Measurements from ENCODE around the gene ALG1L2.
"Not testable (repeated sequence)": the region's sequence is repeated elsewhere in the genome, so short reads cannot be mapped to it uniquely, and the experiment has no call there.

The ALG1L2 gene

GRCh38 chr3:130081351-130081881, at the start of gene ALG1L2:
TSS of gene ALG1L2 (plus strand) at chr3:130081831. CDS start at chr3:130082017, 186 bp downstream.
- no peak for DNase-seq

GRCh38 chr3:130037126-130037815, 44.4 kb upstream of the ALG1L2 start:
- DNase-seq = not testable (repeated sequence)

GRCh38 chr3:130042736-130043135, 38.9 kb upstream of the ALG1L2 start:
- not testable (repeated sequence) for DNase-seq

GRCh38 chr3:130043658-130044057, 38.0 kb upstream of the ALG1L2 start:
- DNase-seq = not testable (repeated sequence)

GRCh38 chr3:130044370-130044769, 37.3 kb upstream of the ALG1L2 start:
- DNase-seq = no peak

GRCh38 chr3:130048726-130049125, 32.9 kb upstream of the ALG1L2 start:
- no peak for DNase-seq

- DNase-seq = not testable (repeated sequence)
Measured at GRCh38 chr3:130052366-130052765, 29.3 kb upstream of the ALG1L2 start.

- DNase-seq = not testable (repeated sequence)
Measured at GRCh38 chr3:130052965-130053364, 28.7 kb upstream of the ALG1L2 start.

GRCh38 chr3:130057536-130058266, 23.9 kb upstream of the ALG1L2 start:
- DNase-seq = not testable (repeated sequence)

- DNase-seq = not testable (repeated sequence)
Measured at GRCh38 chr3:130058267-130058657, 23.4 kb upstream of the ALG1L2 start.

- DNase-seq = not testable (repeated sequence)
Measured at GRCh38 chr3:130058716-130059115, 22.9 kb upstream of the ALG1L2 start.

GRCh38 chr3:130059162-130059561, 22.5 kb upstream of the ALG1L2 start:
- DNase-seq = not testable (repeated sequence)

GRCh38 chr3:130073582-130073981, 8.0 kb upstream of the ALG1L2 start:
- DNase-seq = no peak

GRCh38 chr3:130077636-130078035, 4.0 kb upstream of the ALG1L2 start:
- no peak for DNase-seq

- not testable (repeated sequence) for DNase-seq
Measured at GRCh38 chr3:130083363-130084090, 1.9 kb downstream of the ALG1L2 start.

- no peak for DNase-seq
Measured at GRCh38 chr3:130084436-130084980, 2.9 kb downstream of the ALG1L2 start.

- DNase-seq = no peak
Measured at GRCh38 chr3:130085881-130086280, 4.2 kb downstream of the ALG1L2 start.

- DNase-seq = not testable (repeated sequence)
Measured at GRCh38 chr3:130086628-130087027, 5.0 kb downstream of the ALG1L2 start.

GRCh38 chr3:130088061-130088460, 6.4 kb downstream of the ALG1L2 start:
- no peak for DNase-seq

GRCh38 chr3:130090681-130091080, 9.1 kb downstream of the ALG1L2 start:
- DNase-seq = not testable (repeated sequence)

- no peak for DNase-seq
Measured at GRCh38 chr3:130091958-130092357, 10.3 kb downstream of the ALG1L2 start.

GRCh38 chr3:130093741-130094391, 12.2 kb downstream of the ALG1L2 start:
- DNase-seq = no peak
